Mucosa of stomach (tissue), 1 donor: ENCODE data around the gene SLC6A18.
"Not testable (repeated sequence)": the region's sequence is repeated elsewhere in the genome, so short reads cannot be mapped to it uniquely, and the experiment has no call there.

Experiments used
- H3K27me3 ChIP-seq: one replicate; pipeline ENCODE4 v1.7.0; 2013; ENCODE audit warnings: mild to moderate bottlenecking, low read length; ENCODE audit not compliant: control insufficient read depth, insufficient read depth
- H3K36me3 ChIP-seq: one replicate; pipeline ENCODE4 v1.7.0; 2013; ENCODE audit warnings: low read length; ENCODE audit not compliant: control insufficient read depth, insufficient read depth
- H3K4me1 ChIP-seq: one replicate; pipeline ENCODE4 v1.7.0; 2013; ENCODE audit warnings: mild to moderate bottlenecking, low read length; ENCODE audit not compliant: control insufficient read depth, insufficient read depth
- H3K4me3 ChIP-seq: one replicate; pipeline ENCODE4 v1.7.0; 2013; ENCODE audit warnings: low read length
- H3K9ac ChIP-seq: one replicate; pipeline ENCODE4 v1.7.0; 2013; ENCODE audit warnings: mild to moderate bottlenecking, low read length, moderate library complexity
- H3K9me3 ChIP-seq: one replicate; pipeline ENCODE4 v1.7.0; 2013; ENCODE audit warnings: mild to moderate bottlenecking, low read length, moderate library complexity; ENCODE audit not compliant: control insufficient read depth
- donor health status: Pancreatic carcinoma.

SLC6A18 gene

GRCh38 chr5:1259806-1260480 lies 34.8 kb downstream of the SLC6A18 start:
- H3K27me3 ChIP-seq: no peaks in the 10 kb centered on the region
- H3K4me1 ChIP-seq: no peaks in the 10 kb centered on the region
- no peaks in the 10 kb centered on the region for H3K36me3 ChIP-seq
- H3K9me3 ChIP-seq: no peaks in the 10 kb centered on the region
- H3K4me3 ChIP-seq: no peak overlapping the region
- no peak overlapping the region for H3K9ac ChIP-seq

- H3K9ac ChIP-seq: no peak overlapping the region
- H3K27me3 ChIP-seq: no peaks in the 10 kb centered on the region
- no peaks in the 10 kb centered on the region for H3K9me3 ChIP-seq
- no peaks in the 10 kb centered on the region for H3K36me3 ChIP-seq
- H3K4me3 ChIP-seq: no peak overlapping the region
- H3K4me1 ChIP-seq: no peaks in the 10 kb centered on the region
Measured at GRCh38 chr5:1261643-1262042, 36.5 kb downstream of the SLC6A18 start.

GRCh38 chr5:1262381-1262780 lies 37.2 kb downstream of the SLC6A18 start:
- Histone ChIP-seq H3K4me3 (no peak overlapping the region), H3K9me3 (no peaks in the 10 kb centered on the region), H3K4me1 (no peaks in the 10 kb centered on the region), H3K36me3 (no peaks in the 10 kb centered on the region), H3K9ac (no peak overlapping the region), H3K27me3 (no peaks in the 10 kb centered on the region)

GRCh38 chr5:1264211-1264610 lies 39.0 kb downstream of the SLC6A18 start:
- no peaks in the 10 kb centered on the region for H3K36me3 ChIP-seq
- no peaks in the 10 kb centered on the region for H3K27me3 ChIP-seq
- H3K9me3 ChIP-seq: no peaks in the 10 kb centered on the region
- no peak overlapping the region for H3K4me3 ChIP-seq
- no peaks in the 10 kb centered on the region for H3K4me1 ChIP-seq
- no peak overlapping the region for H3K9ac ChIP-seq

- H3K4me1 ChIP-seq: no peaks in the 10 kb centered on the region
- no peak overlapping the region for H3K4me3 ChIP-seq
- H3K27me3 ChIP-seq: no peaks in the 10 kb centered on the region
- no peak overlapping the region for H3K9ac ChIP-seq
- H3K9me3 ChIP-seq: no peaks in the 10 kb centered on the region
- no peaks in the 10 kb centered on the region for H3K36me3 ChIP-seq
Measured at GRCh38 chr5:1265026-1265425, 39.8 kb downstream of the SLC6A18 start.

- Histone ChIP-seq H3K9ac (no peak overlapping the region), H3K4me3 (no peak overlapping the region), H3K4me1 (no peaks in the 10 kb centered on the region), H3K36me3 (no peaks in the 10 kb centered on the region), H3K9me3 (no peaks in the 10 kb centered on the region), H3K27me3 (no peaks in the 10 kb centered on the region)
Measured at GRCh38 chr5:1265461-1266455, 40.6 kb downstream of the SLC6A18 start.

- no peaks in the 10 kb centered on the region for H3K27me3 ChIP-seq
- H3K9me3 ChIP-seq: no peaks in the 10 kb centered on the region
- H3K9ac ChIP-seq: no peak overlapping the region
- H3K36me3 ChIP-seq: no peaks in the 10 kb centered on the region
- no peak overlapping the region for H3K4me3 ChIP-seq
- no peaks in the 10 kb centered on the region for H3K4me1 ChIP-seq
Measured at GRCh38 chr5:1266791-1267190, 41.6 kb downstream of the SLC6A18 start.

GRCh38 chr5:1267464-1267863 lies 42.3 kb downstream of the SLC6A18 start:
- not testable (repeated sequence) for H3K9ac ChIP-seq, H3K4me1 ChIP-seq, H3K4me3 ChIP-seq, H3K36me3 ChIP-seq, H3K9me3 ChIP-seq, H3K27me3 ChIP-seq

GRCh38 chr5:1268056-1268455 lies 42.9 kb downstream of the SLC6A18 start:
- Histone ChIP-seq H3K4me3 (no peak overlapping the region), H3K9ac (no peak overlapping the region), H3K9me3 (no peaks in the 10 kb centered on the region), H3K36me3 (no peaks in the 10 kb centered on the region), H3K27me3 (no peaks in the 10 kb centered on the region), H3K4me1 (no peaks in the 10 kb centered on the region)

GRCh38 chr5:1268666-1269065 lies 43.5 kb downstream of the SLC6A18 start:
- Histone ChIP-seq H3K9me3 (no peaks in the 10 kb centered on the region), H3K27me3 (no peaks in the 10 kb centered on the region), H3K9ac (no peak overlapping the region), H3K4me1 (no peaks in the 10 kb centered on the region), H3K4me3 (no peak overlapping the region), H3K36me3 (no peaks in the 10 kb centered on the region)

- Histone ChIP-seq H3K4me3 (no peak overlapping the region), H3K4me1 (no peaks in the 10 kb centered on the region), H3K9ac (no peak overlapping the region), H3K9me3 (no peaks in the 10 kb centered on the region), H3K27me3 (no peaks in the 10 kb centered on the region), H3K36me3 (no peaks in the 10 kb centered on the region)
Measured at GRCh38 chr5:1270426-1270825, 45.2 kb downstream of the SLC6A18 start.
